ENCODE data around the gene GET4.

The GET4 gene

DNA sequence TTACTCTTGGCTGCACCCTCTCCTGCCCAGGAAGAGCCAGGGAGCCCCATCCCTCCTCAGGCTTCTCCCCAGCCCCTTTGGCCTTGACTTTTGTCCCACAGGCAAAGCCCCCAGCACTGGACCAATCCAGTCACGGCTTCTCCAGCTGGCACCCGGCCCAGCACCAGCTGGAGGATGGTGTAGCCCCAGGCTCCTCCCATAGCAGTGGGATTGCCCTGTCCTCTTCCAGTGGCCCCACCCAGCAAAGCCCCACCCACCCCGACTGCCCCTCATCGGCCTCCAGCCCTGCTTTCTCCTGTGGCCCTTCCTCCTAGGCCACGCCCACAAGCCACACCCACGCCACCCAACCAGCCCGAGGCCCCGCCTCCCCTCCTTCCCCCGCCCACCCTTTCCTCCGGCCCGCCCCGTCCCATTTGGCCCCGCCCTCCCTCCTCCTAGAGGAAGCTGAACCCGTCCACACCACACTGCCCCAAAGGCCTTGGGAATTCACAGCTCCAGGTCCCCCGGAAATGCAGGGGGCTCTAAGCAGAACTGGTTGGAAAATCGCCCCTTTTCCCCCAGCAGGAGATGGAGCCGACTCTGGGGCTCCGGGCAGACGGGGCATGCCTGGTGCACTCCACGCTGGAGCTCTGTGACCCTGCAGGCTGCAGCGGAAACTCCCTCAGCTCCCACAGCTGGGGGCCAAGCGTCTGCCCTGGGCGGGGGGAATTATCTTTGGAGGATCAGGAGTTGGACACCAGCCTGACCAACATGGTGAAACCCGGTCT, 25.2 kb downstream of the GET4 start:
- DNase-seq = peak; percentile 92

DNA sequence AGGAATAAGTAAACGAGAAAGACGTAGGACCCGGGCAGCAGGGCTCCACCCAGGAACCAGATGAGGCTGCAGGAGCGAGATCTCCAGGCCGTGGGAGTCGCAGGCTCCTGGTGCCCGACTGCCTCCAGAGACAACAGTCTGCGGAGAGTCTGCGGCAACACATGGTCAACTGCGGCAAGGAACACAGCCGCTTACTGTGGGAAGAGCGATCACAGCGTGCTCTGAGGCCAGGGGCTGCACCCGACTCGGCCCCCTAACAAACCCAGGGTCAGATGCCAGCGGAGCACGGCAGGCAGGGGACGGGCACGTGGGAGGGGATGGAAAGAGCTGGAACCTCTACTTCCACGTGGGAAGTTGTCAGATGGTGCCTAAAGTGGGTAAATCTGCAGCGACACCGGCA, 26.6 kb downstream of the GET4 start:
- no peak for DNase-seq

DNA sequence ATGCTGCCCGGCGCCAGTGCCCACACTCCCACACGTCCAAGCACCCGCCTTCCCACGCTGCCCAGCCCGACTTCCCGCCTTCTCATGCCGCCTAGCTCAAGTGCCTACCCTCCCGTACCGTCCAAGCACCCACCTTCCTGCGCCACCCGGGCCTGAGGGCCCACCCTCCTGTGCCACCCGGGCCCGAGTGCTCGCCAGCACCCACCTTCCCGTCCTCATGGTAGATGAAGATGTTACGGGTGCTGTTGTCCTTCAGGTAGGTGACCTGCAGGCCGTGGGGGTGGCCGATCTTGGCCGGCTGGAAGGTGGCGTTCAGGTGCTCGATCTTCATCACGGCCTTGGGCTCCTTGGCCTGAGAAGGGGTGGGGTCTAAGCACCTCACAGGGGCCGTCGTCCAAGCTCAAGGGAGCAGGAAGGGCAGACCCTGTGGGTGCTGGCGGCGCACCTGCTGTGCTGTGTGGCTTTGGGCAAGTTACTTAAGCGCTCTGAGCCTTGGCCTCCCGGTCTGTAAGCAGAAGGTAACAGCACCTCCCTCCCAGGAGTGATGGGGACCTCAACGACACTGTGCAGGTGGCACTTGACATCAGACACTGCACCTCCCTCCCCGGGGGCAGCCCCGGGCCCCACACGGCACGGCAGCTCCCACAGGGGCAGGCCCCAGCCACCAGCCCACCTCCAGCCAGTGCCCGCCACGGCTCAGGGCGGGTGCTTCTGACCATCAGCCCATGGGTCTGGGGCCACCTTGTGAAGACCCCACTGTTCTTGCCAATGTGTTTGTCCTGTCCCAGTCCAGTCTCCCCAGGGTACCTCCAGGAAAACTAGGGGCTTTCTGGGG, 27.8 kb downstream of the GET4 start:
- no peak for DNase-seq

DNA sequence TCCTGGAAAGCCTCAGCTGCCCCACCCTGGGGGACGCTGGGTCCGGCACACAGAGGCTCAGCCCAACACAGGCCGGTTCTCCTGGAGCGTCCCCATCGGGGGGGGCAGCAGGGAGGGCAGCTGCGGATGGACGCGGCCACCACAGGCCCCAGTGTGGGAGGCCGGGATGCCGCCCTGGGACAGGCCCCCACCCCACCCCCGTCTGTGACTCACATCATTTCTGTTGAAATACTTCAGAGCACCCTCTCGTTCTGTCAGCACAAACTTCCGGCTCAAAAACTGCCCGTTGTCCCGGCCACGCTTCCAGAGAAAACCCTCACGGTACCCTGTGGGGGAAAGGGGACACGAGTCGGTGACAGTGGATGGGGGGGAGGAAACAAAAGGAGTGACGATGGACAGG, 28.5 kb downstream of the GET4 start:
- no peak for DNase-seq

DNA sequence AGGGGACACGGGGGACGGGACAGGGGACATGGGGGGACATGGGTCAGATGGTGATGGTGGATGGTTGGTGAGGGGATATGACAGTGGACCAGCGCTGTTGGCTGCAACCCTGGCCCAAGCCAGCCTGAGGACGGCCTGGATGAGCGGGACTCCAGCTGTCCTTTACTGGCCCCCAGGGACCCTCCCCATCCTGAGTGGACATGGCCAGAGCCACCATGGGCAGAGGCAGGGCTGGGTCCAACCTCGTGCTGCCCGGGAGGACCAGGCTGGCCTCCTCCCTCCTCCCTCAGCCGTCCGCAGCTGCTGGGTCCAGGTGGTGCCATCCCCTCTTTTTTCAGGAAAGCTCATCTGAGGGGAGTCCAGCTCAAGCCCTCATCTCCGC, 30.4 kb downstream of the GET4 start:
- DNase-seq = no peak

DNA sequence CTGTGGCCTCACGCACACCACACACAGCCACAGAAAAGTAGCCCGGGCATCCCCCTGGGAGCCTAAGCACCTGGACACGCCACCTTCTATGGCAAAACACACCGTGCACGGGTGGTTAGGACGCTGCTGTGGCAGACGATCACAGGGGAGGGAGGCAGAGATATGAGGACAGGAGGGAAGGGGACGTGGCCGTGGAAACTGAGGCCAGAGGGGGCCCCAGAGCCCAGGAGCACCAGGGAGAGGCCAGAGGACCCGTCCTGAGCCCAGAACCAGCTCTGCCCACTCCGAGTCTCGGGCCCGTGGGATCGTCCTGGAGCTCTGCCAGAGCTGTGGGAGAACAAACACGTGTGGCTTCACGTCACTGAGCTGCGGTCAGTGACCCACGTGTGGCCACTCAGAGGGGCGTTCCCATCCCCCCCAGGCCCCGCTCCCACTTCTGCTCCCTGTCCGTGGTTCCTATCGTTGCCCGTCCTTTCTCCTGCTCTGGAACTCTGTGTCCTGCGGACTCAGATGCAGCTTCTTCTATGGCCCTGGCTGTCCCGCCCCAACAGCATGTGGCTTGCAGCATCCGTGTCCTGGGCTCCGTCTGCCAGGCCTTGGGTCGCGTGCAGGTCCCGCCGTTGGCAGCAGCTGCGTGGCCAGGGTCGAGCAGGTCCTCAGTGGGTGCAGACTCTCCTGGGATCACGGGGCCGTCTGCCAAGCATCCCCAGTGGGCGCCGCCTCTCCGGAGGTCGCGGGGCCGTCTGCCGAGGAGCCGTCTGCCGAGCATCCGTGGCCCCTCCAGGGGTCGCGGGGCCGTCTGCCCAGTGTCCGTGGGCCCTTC, 31.0 kb downstream of the GET4 start:
- no peak for DNase-seq

DNA sequence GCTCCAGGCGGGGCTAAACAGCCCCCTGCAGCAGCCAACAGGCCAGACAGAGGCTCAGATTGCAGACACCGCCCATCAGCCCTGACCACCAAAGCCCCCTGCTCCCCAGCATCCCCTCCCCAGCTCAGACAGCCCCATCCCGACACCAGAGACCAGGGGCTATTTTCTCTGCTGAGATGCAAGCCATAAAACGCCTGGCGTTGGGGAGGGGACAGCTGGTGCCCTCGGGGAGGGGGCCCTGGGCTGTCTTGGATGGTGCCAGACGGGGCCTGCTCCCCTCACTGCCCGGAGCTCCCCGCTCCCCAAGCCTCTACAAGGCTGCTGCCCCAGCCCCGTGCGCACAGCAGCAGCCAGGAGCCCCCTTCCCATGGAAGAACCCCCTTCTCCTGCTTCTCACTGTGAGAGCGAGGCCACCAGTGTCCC, 31.8 kb downstream of the GET4 start:
- no peak for DNase-seq

DNA sequence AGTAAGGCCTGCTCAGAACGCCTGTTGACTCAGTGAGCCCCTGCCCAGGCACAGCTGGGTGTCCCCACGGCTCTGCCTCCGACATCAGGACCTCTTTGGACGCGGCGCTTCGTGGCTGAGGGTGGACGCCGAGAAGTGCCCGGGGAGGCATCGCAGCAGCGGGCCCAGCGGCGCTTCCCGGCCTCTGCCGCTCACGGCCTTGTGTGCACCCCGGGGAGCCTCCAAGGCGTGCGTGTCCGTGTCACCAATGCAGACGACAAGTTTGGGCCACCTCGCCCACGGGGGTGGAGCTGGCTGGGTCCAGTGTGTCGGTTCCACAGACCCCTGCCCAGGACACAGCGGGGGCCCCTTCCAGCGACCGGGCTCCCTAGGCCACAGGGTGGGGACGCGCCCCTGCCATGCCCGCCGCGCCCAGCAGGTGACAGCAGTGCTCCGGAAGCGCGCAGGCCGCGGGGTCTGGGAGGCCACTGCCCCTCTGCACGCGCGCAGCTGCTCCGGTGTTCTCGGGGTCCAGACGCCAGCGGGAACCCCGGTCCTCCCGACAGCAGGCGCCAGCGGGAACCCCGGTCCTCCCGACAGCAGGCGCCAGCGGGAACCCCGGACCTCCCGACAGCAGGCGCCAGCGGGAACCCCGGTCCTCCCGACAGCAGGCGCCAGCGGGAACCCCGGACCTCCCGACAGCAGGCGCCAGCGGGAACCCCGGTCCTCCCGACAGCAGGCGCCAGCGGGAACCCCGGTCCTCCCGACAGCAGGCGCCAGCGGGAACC, 32.4 kb downstream of the GET4 start:
- peak; percentile 34 for DNase-seq

DNA sequence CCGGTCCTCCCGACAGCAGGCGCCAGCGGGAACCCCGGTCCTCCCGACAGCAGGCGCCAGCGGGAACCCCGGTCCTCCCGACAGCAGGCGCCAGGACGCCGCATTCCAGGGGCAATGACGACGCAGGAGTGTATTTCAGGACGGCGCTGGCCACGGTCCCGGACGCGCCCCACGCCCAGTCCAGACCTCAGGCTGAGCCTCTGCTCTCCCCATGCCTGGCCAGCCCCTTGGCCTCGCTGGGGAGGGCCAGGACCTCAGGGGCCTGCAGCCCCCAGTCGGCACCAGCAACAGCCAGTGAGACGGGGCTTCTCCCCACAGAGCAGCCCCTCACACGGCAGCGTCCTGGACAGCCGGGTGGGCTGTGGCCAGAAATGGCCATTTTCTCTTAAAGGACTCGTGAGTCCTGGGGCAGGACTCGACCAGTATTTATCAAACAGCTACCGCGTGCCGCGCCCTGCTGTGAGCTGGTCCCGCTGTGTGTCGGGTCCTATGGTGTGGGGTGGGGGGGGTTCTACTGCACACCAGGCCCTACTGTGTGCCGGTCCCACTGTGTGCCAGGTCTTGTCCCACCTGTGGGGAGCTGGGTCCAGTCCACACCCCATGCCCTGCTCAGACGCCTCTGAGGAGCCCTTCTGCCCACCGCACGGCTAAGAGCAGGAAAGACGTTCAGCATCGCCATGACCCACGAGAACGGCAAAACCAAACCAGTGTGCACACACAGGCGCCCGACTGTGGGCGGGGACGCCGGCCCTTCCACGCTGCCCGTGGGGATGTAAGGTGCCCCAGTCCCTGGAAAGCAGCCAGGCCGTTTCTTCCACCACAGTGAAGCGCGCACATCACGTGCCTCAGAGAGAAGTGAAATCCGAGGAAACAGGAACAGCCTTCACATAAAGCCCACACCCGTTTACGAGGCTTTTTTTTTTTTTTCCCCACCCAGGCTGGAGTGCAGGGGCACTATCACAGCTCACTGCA, 33.3 kb downstream of the GET4 start:
- no peak for DNase-seq

DNA sequence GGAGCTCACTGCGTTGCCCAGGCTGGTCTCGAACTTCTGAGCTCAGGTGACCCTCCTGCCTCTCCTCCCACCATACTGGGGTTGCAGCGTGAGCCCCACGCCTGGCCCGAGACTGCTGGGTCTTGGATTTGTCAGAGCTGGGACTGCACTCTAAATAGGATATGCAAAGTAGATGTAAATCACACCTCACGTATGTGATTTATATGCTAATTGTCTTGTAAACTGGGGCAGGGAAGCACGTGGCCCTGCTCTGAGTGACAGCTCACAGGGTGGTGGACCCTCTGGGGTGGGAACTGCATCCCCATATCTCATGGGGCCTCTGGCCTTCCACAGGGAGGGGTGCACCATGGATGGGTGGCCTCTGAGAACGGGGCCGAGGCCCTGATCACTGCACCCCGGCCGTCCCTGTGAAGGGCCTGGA, 34.1 kb downstream of the GET4 start:
- DNase-seq = no peak

DNA sequence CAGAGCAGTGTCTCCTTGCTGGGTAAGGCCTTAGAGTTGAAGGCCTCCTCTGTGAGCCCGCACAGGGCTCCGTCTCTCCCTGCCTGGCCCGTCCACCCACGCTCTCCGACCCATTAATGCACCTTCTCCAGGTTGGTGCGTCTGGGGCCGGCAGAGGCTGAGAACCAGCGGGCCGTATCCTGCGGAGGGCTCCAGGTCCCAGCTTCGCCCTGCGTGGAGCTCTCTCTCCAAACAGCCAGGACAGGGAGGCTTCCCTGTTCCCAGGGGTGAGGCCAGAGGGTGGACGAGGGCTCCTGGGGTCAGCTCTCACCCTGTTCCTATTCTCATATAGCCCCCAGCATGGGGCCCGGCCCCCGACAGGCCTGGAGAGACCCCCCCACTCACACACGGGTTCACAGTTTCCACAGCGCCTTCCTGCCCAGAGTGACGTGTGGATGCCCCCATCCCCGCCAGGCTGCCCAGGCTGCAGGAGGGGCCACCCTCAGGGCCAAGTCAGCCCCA, 34.6 kb downstream of the GET4 start:
- DNase-seq = no peak

DNA sequence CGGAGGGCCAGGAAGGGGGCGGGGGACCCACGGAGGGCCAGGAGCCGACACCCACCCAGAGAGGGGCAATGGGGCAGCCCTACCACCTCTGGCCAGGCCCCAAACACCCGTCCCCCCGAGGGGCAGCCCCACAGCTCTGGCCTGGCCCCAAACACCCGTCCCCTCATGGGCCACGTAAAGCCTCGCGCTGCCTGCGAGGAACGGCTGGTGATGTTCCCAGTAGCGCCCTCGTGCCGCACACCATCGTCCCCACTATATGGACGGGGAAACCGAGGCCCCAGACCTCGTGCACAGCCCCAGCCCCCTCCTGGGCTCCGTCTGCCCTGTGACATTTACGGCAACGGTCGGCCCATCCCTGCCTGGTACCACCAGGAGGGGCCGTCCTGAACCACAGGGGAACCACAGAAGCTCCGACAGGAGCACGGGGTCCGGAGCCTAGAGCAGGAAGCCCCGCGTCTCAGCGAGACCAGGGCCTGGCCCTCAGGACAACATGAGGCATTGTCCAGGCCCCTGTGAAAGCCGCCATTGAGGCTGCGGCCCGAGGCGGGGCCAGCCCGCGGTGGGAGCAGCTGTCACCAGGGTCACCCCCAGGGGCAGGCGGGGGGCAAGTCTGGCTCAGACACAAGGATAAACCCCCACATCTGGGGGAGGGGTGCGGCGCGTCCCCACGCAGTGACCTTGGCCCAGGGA, 35.6 kb downstream of the GET4 start:
- DNase-seq = no peak

DNA sequence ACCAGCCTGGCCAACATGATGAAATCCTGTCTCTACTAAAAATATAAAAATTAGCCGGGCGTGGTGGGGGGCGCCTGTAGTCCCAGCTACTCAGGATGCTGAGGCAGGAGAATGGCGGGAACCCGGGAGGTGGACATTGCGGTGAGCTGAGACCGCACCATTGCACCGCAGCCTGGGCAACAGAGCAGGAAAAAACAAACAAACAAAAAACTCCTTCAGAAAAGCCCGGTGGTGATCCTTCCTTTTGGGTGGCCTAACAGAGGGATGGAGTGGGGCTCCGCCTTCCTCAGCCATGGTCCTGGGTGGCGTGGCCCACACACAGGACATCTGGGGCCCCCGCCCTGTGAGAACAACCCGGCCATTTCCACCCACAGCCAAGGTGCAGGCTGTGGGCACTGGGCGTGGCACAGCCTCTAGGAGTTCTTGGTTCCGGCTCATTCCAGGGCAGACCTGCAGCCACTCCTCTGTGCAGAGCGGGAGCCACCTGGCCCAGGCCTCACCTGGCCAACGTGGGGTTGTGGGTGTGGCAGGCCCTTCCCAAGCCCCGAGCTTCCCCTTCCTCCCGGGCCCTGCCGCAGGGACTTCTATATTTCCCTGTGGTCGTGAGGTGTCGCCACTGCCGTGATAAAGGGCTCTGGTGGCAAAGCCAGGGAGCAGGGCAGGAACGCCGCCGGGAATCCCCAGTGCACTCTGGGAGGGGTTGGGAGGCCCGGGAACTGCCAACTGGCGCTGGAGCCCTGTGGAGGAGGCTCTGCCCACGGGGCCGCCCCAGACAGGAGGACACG, 37.6 kb downstream of the GET4 start:
- DNase-seq = no peak

DNA sequence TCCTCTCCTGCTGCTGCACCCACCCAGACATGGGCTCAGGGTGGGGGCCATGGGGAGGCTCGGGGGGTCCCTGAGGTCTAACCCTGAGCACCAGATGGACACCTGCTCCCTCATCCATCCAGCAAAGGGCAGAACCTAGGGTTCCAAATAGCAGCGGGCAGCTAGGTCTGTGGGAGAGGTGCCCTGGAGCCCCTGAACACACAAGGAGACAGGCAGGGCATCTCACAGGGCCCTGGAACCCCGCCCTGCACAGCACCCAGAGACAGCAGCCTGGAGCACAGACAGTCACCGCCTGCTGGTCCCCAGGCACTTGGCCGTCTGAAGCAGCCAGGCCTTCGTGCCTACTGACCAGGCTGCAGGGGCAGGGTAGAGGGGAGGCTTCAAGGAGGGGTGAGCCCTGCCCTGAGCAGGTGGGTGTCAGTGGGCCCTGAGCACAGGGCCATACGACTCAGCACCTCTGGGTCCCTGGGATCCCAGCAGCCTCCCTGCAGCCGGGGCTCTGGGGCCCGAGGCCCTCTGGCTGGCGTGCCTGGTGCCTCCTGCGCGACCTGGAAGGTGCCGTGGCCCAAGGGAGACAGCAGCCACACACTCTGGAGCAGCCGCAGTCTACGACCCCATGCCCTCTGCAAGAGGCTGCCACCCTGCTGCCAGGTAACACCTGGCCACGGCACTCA, 38.3 kb downstream of the GET4 start:
- no peak for DNase-seq

DNA sequence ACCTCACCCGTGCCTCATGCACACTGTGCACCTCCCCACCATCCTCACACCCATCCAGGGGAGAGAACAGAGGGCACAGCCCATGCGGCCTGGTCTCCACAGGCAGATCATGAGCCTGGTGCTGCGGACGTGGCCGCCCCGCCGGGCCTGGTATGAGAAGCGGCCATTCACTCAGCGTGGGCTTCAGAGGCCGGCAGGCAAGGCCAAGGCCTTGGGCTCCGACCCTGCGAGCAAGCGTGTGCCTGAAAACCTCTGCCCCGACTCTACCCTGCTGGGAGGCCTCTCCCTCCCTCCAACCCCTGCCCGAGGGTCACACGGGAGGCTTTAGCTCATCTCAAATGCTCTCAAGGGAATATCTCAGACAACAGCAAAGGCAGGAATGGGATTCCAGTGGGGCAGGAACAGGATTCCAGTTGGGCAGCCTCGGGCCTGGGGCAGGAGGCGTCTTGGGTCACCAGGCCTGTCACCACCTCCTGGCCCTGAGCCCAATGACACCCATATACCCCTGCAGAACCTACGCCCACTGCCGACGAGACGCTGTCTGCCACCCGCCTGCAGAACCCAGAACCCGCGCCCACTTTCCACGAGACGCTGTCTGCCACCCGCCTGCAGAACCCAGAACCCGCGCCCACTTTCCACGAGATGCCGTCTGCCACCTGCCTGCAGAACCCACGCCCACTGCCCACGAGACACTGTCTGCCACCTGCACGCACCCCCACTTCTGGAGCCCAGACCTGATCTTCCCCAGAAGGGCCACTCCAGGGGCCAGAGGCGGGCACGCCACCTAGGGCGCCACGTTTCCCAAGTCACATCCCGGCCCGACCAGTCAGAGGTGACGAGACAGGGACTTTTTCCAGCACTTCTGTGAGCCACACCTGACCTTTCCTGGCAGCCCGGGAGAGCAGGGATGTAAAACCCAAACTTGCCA, 39.2 kb downstream of the GET4 start:
- no peak for DNase-seq

DNA sequence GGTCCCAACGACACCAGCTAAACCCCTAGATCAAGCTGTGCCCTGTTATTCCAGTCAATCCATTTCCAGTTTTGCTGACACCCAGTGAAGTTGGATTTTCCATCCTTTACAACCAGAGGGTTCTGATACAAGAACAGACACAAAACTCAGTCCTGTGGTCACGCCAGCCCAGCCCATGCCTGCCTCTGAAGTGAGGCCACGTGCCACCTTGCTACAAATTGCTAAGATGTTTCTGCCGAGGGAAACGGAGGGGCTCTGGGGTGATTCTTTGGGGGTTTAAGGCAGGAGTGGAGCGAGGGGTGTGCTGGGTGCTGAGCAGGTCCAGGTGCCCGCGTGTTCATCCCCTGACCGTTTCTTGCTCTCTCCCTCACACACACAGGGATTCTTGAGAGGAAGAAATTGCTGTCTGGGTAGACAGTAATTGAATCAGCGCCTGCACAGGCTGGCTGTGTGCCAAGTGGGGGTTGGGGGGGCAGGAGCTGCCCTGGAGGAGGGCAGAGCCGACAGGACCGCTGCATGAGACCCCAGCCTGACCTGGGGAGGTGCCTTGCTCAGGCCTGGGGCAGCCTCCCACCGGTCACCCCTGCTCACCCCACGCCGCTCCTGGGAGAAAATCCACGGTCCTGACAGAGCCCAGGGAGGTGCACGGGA, 40.1 kb downstream of the GET4 start:
- DNase-seq = no peak
